ENCODE results near the gene NOTCH3.

DNA sequence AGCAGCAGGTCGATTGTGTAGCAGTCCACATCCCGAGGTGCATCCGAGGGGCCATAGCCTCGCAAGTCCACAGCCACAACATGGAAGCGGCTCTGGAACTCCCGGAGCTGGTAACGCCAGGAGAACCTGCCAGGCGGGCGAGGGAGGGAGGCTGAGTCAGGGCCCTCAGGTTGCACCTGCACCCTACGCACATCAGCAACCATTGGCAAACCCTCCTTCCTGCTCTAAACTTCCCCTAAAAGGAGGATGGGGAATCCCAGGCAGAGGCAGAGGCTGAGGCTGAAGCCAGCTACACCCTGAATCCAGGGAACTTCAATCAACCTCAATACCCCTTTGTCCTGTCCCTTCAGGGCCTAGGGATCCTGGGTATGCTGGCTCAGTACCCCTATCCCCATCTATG is 30.5 kb upstream of the NOTCH3 start:
- TF ChIP-seq CTCF (IDR thresholded peaks at IDR 0.05): no peak
- no peak for TF ChIP-seq POLR2A (IDR thresholded peaks at IDR 0.05)

Measured in ovary (tissue), 3 donors.